Measurements from ENCODE around the gene GRIK4.

GRIK4 gene

DNA sequence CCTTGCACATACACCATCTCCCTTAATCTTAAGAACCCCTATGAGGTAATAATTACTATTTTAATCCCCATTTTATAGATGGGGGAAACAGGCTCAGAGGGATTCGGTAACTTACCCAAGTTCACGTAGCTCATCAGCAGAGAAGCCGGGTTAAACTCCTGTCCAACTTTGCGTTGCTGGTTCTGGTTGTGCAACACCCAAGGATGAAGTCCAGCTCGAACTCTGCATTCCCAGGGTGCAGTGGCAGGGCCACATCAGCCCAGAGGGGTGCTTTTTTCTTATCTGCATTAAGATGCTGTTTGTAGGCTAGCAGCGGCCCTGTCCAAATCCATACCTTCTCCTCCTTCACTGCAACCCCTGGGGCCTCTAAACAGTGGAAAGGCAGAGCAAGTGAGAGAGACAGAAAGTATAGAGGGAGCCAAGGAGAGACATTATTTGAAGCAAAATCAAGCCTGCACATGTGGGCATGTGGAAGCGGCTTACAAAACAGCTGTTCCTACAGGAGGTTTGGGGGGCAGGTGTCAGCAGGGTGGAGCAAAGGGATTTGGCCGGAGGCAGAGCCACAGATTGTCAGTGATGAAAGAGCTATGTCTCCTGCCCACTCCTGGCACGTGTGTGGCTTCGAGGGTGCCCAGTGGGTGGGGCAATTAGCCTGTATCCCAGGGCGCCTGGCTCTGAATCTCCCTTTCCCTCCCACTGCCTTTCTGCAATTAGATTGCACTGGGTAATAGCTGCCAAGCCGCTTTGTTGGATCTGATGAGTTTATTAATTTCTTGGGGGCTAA lies 382.8 kb downstream of the GRIK4 start:
- DNase-seq, result no peak

DNA sequence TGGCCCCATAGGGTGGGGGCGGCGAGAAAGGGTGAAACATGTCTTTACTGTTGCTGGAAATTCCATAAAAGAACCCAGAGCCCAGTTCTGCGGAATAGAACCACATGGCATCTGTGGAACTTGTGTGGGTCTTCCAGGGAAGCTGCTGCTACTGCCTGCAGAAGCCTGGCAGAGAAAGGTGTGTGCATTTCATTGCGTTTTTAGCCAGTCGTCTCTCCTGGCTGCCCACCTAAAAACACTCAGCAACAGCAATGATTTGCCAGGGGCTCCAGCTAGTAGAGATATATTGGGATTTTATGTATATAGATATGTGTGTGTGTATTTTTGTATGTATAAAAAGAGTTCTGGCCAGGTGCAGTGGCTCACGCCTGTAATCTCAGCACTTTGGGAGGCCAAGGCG lies 385.1 kb downstream of the GRIK4 start:
- no peak for DNase-seq

DNA sequence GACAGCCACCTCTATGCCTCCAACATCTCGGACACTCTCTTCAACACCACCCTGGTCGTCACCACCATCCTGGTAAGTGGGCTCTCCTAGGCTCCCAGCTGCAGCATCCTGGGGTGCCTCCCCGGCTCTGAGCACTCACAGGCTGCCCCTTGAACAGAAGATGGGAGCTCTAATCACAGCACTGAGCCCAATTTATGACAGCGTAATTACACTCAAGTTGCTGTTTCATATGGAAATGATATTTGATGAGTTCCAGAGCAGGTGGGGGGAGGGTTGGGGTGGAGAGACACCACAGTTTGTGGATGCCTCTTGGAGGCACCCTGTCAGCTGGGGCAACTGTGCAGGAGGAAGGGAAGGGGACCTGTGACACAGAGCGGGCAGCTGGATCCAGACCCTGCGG lies 387.0 kb downstream of the GRIK4 start:
- no peak for DNase-seq

DNA sequence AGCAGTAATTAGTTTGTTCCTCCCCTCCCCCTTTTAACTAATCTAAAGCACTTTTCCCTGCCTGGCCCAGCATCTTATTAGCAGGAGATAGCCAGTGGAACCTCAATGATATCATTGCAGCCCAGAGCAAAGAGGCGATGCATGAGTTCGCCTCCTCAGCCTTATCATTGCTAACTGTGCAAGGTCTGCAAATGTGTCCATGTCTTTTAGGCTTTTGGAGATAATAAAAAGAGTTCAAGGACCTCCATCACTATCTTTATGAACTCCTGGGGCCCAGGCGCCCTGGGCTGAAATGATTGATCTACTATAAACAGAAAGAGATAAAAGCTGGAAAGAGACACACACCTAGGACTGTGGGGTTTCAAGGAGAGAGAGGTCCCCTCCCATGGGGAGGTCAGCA lies 388.2 kb downstream of the GRIK4 start:
- DNase-seq, result no peak

DNA sequence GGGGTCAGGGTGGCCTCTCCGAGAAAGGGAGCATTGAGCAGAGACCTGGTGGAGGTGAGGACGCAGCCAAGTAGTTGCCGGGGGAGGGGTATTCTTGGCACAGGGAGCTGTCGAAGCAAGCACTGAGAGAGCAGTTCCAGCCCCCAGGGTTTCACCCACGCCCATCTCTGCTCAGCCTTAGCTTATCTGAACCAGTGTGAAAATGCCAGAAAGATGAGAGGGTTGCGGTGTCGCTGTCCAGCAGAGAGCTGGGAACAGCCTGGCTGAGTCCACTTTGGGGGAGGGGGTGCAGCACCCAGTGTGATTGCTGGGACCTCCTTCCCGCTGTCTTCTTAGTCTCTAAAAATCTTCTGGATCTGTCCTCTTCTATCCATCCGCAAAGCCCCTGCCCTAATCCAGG lies 389.1 kb downstream of the GRIK4 start:
- DNase-seq, result no peak

DNA sequence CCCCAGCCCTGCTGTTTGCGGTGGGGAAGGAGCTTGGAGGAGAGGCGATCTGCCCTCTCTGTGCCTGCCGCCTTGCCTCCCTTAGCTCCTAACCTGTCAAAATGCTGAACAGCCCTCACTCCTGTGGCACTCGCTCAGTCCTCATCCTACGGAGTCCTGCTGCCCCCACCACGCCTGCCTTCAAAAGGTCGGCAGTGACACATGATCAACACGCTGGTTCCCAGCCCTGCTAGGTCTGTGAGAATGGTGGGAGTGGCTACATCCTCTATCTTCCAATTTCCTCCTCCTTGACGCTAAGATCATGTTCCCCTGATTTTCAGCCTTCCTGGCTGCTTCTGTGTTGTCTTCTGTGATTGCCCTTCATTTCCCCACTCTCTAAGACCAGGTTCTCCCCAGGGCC lies 392.1 kb downstream of the GRIK4 start:
- DNase-seq, result no peak

DNA sequence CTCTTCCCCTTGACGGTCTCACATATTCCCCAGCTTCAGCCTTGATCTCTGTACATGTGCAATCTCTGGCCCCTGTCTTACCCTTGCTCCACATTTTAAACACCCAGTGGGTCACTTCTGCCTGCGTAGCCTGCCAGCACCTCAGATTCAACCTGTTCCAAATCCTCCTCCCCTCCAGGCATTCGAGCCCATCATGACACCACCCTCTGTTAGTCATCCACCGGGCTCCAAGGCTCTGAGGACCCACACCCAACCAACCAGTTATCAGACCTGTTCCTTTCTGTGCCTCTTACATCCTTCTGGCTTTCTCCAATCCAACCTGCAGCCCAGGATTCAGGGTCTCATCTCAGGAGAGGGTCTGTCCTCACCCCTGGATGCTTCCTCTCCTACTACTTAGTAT lies 392.6 kb downstream of the GRIK4 start:
- no peak for DNase-seq

DNA sequence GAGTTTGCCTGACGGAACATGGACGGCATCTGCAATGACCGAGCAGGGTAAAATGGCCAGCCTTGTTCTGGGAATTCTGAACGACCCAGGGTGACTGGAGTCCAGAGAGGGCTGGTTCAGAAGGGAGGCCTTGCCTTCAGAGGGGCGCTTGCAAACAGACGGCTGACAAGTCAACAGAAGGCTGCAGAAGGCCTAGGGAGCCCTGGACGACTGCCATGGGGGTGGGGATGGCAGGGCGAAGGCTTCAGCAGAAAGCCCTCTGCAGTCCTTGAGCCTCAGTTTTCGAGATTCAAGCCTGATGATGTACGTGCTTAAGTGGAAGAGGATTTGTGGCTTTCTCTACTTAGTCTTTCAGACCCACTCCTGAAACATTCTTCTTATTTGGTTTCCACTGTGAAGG lies 395.2 kb downstream of the GRIK4 start:
- DNase-seq, result no peak

DNA sequence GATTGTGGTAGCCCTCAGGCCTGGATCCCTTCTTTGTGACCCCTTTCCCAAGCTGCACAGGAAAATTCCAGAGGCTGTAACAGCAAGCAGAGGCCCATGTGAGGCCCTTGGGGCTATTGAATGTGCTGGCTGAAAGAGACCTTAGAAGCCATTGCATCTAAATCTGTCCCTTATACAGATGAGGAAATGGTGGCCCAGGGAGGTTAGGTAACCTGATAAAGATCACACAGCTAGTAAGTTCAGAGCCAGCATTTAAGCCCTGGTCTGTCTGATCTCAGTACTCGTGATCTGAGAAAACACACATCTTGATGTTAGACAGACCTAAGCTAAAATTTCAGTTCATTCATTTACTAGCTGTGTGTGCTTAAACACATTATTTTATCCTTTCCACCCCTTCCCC lies 396.4 kb downstream of the GRIK4 start:
- DNase-seq, result no peak

DNA sequence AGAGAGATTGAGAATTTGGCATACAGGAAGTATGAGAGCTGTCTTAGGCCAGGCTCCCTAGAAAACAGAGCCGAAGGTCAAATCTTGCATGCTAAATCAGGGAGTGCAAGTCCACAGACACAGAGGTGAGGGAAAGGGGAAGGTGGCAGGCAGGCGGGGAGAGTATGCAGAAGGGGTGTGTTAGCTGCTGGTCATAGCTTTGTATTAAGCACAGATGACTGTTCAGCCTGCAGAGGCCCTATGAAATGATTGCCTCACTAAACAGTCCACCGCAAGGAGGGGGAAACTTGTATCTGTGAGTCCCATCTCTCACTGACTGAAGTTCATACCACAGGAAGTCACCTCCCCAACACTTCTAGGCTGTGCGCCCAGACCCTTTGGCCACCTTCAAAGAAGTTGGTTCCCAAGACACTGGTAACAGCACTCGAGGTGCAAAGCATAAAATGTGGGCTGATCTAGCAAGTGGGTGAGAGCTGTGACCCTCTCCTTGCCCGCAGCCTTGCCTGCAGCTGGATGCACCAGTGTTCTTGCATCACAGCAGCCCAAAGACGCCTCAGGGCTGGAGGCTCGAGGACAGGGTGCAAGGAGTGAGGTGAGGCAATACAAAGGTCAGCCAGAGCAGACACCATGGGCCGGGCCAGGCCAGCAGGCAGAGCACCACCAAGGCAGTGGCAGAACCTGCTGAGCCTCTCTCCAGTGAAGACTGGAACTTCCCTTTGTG lies 397.1 kb downstream of the GRIK4 start:
- DNase-seq, result peak; percentile 8 to 13

DNA sequence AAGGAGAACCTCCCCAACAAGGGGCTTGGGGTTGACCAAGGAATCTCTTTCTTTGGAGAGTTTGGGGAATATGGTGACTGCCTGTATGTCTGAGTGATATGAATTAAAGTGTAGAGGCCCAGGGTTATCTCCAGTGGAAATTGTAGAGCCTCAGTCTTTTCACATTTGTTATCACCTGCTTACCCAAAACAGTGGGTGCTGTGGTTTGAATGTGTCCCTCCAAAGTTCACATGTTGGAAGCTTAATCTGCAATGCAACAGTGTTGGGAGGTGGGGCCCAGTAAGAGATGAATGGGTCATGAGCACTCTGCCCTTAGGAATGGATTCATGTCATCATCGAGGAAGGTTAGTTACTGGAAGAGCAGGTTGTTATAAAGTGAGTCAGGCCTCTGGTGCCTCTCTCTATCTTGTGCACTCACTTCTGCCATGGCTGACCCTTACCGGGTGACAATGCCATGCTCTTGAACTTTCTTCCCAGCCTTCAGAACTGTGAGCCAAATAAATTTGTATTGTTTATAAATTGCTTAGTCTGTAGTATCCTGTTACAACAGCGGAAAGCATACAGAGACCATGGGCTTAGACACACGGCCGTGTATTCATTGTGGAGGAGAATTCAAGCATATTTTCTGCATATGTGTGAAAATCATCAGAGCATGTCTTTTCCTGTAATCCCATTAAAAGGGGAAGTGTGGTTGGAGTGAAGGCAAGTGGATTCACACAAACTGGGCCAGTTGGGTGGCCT lies 398.3 kb downstream of the GRIK4 start:
- no peak for DNase-seq

DNA sequence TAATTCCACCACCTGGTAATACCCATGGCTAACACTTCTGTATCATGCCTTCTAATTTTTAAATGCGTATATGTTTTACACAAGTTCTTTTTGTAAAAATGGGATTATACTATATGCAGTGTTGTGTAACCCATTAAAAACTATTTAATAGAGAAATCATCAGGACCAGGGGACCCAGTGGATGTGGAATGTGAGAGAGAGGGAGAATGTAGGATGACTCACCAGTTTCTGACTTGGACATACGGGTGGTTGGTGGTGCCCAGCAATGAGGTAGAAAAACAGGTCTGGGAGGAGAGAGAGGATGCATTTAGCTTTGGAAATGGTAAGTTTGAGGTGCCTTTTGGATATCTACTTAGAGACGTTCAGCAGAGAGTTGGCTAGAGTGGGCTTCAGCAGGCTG lies 400.4 kb downstream of the GRIK4 start:
- DNase-seq, result no peak

DNA sequence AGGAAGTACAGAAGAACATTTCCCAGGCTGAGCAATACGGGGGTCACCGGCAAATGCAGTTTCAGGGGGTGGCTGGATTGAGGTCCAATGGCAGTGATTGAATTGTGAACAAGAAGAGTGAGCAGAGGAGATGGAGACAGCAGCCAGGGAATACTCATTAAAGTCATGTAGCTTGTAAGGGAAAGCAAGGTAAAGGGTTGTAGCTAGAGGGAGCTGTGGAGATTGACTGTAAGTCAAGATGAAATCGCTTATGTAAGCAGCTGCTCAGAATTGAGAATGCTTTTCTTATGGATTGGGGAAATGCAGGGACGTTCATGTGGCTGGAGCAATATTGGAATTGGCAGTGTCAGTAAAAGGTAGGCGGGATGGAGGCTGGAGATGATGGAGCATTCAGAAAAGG lies 401.0 kb downstream of the GRIK4 start:
- no peak for DNase-seq

DNA sequence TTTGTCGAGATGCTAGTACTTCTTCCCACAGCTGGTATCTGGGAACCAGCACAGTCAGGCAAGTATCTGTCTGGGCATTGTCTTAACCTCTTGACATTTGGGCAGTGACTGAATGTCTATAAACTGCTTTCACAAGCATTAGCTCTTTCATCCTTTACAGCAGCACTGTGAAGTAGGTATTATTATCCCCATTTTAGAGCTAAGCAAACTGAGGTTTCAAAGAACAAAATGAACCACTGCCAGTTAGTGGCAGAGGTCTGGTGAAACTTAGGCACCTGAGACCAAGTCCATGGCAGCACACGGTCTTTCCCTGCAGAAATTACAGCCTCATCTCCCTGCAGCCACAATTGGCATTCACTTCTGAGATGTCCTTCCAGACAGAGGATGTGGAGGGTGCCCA lies 401.4 kb downstream of the GRIK4 start:
- DNase-seq, result no peak

DNA sequence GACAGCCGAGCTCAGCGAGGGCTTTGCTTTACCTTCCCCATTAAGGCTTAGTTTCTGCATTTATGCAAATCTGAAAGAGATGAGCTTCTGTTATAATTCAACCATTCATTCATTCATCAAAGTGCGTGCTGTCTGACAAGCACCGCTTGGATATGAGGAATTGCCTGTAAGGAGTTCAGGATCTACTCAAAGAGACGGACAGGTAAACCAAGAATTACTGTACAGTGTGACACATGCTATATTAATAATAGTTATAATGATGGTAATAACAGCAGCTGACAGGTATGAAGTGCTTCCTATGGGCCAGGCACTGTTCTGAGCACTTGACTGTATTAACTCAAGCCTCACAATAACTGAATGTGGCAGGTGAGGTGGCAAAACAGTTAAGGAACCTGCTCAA lies 402.5 kb downstream of the GRIK4 start:
- DNase-seq, result no peak

DNA sequence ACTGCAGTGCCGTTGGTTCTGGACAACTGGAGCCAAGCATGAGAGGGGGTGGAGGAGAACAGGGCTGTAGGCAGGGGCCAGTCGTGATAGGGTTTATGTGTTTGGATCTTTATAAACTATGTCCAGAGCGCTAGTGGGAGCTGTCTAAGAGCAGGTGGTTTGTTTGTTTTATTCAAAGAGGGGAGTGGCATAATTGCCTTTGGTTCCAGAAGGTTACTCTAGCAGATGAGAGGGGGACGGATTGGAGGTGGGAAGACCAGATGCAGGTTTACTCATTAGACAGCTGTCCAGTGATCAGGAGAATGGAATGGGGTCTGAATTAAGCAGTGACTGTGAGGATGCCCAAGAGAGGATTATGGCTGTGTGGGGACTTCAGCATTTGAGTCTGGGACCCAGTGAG lies 403.1 kb downstream of the GRIK4 start:
- DNase-seq, result no peak

DNA sequence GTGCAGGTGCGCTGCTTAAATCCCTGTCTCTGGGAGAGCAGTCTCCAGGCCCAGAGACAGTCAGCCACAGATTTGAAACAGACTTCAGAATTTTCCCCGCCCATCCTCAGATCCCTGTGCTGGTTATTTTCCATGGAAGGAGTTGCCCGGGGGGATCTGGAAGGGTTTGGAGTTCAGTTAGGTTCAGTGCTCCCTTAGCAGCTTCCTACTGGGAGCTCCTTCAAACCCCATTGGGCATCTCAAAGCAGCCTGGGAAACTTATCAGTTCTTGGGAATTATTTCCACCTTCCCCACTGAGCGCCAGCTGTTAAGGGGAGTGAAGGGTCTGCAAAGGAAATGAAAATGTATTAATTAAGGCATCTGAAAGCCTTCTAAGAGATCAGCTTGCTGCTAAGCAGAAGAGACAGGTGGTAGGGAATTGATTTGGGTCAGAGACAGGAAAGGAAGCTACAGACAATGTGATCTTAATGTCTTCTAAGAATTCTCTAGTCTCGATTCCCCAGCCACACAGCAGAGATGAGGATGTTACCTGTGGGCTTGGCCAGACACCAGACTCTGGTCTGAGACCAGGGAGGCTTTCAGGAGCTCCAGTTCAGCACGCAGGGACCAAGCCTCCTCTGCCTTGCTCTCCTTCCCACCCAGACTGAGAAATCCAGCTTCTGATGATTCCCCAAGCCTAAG lies 406.2 kb downstream of the GRIK4 start:
- DNase-seq, result no peak

DNA sequence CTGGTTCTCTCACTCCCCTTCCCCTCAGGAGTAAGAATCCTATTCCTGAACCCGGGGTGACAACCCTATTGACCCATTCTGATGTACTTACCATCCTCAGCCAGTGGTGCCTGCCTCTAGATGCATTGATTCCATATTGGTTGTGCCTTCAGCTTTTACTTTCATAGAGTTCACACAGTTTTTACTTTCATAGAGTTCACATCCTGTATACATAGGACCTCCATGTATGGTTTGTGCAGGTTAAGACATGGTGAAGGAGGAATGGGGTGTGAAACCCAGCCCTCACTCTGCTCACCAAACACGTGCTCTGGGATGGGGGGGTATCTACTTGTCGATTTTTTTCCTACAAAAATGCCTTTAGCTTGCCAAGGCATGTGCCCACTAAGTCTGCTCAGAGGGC lies 406.7 kb downstream of the GRIK4 start:
- DNase-seq, result no peak

DNA sequence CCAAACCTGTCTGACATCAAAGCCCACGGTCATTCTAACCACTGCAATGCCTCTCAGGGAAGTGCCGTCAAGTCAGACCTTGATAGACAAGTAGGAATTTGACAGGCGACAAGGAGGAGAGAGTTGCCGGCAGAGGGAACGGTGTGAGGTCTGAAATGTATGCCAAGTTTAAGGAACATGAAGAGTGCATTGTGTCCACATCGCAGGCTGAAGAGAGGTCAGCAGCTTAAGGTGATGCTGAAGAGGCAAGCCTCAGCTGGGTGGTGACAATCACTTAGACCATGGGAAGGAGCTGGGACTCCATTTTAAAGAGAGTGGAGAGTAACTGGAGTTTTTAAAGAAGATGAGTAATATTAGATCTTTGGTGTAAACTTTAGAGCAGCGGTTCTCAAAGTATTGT lies 407.5 kb downstream of the GRIK4 start:
- no peak for DNase-seq

DNA sequence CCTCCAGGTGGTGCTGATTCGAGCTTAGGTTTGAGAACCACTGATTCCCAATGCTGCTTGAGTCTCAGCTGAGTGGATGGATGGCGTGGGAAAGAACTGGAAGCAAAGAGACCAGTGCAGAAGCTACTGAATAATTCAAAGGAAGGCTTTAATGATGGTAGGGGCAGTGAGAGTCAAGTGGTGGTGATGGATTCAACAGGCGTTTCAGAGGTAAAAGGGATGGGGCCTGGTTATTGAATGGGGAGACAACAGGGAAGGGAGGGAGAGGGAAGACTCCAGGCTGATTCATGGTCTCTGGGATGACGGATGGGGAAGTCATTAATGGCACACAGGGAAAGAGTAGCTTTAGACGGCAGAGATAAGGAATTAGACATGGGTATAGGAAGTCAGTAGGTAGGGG lies 408.0 kb downstream of the GRIK4 start:
- no peak for DNase-seq

DNA sequence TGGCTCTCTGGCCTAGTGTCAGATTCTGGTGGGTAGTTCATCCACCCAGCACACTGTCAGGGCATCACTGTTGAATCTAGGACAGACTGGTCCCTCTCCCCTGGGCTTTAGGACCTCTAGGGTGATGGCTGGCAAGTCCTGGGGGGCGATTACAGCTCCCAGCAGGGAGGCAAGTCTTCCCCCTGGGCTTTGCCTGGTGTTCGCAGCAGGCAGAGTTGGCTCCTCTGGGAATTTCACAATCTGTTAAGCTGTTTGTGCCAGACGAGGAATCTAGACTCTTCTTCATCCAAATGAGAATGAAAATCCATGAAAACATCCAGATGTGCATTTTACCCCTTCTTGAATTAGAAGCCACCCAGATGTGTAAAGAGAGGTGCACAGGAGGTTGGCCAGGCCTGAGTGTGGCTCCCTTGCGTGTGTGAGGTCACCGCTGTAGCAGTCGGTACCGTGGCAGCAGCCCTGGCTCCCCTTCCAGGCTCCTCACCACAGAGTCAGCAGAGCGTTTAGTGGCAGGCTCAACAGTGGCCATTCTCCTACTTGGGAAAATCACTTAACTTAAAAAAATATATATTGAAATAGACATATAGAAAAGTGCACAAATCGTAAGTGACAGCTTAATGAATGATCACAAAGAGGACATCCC lies 412.4 kb downstream of the GRIK4 start:
- DNase-seq, result no peak

DNA sequence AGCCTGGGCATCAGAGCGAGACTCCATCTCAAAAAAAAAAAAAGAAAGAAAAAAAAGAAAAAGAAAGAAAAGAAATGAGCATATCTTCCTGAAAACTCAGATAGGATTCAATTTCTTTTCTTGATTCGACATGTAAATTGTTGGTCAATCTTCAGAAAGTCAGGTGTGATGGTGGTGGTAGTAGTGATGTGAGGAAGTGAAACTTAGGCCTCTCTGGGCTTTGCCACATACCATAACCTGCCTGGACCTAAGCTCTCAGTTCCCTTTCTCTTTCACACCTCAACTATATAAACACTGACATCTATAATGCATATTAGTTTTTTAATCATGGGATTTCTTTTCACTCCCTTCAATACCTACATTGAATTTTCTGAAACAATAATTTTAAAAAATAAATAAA lies 414.4 kb downstream of the GRIK4 start:
- no peak for DNase-seq

DNA sequence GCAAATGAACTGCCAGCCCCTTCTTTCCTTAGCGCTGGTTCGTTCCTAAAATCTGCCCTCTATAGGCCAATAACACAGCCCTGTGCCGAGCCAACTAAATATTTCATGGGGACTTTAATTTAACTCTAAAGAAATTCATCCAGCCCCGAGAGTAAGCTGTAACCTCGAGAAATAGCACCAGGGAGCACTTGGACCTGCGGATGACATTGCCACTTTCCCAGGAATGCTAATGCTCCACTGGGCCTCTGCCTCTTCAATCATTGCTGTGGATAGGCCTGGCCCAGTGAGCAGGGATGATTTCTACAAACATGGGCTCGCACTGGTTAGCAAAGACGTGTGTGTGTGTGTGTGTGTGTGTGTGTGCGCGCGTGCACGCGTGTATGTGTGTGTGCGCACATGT lies 417.1 kb downstream of the GRIK4 start:
- no peak for DNase-seq
